Endometrial microvascular endothelial cells (primary cell): Measurements from ENCODE around the gene COX17. TPM values are rescaled to one million over a fixed set of nuclear protein-coding genes. Genes with fewer than 3 reads are reported as not detected.

Experiments
- in situ Hi-C: cut with HindIII; loops from 2 replicates; pipeline ENCODE4 v1.10.0; 2017; ENCODE audit warnings: low sequenced_read_pairs, low pct_unique_long_range_greater_than_20kb; ENCODE audit errors: inconsistent ontology term
- total RNA-seq: library from RNA; depleted of rRNA; stranded (reverse); fragments of >200 nt; gene quantifications from one replicate; pipeline ENCODE4 v1.2.3, GENCODE V29; 2015; ENCODE audit errors: inconsistent ontology term

COX17 gene
- total RNA-seq, 1 donor from 2014 or later, result 9.8 TPM

DNA sequence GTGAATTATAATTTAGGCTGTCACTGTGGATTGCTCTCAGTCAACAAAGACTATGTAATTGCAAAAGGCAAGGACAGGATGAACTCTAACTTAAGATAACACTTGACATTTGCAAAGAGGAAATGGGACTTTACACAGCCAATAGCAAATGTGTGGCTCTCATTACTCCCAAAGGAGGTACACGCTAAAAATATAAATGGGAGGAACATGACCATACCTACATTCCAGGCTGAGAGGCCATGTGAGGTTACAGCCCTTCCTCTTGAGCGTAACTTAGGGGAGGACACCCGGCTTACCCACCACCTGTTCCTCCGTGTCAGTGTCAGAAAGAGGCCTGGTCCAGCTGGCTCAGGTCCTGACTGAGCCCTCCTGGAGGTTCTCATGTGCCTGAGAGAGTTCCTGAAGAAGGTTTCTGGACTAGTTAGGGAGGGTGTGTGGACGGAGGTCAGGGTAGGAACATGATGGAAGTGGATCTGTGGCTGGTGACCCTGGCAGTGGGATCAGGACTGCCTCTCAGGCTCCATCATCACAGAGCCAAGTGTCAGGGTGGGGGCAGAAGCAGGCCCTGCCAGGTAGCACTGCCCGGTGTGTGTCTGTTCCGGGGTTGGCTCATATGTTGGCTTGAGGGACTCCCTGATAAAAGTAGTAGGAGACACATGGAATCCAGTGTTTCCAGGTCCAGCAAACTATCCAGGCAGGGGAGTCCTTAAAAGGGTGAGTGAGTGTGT, 24.7 kb downstream of the COX17 start:
- in situ Hi-C loops, result no loop called here

DNA sequence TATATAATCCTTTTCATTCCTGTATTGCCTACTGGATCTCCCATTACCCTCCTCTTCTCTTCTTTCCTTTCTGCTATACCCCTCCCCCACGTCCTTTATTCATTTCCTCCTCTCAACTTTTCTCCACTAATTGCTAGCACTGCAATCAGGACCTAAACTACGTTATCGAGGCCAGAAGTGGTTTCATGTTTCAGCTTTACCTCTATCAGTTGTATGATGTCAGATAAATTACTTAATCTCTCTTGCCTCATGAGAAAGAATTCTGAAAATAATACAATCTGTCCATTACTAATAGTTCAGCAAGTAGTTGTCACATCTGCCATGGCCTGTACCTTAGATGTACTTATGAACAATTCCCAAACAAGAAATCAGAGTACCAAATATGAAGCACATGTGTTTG, 27.4 kb downstream of the COX17 start:
- in situ Hi-C loops, result no loop called here

DNA sequence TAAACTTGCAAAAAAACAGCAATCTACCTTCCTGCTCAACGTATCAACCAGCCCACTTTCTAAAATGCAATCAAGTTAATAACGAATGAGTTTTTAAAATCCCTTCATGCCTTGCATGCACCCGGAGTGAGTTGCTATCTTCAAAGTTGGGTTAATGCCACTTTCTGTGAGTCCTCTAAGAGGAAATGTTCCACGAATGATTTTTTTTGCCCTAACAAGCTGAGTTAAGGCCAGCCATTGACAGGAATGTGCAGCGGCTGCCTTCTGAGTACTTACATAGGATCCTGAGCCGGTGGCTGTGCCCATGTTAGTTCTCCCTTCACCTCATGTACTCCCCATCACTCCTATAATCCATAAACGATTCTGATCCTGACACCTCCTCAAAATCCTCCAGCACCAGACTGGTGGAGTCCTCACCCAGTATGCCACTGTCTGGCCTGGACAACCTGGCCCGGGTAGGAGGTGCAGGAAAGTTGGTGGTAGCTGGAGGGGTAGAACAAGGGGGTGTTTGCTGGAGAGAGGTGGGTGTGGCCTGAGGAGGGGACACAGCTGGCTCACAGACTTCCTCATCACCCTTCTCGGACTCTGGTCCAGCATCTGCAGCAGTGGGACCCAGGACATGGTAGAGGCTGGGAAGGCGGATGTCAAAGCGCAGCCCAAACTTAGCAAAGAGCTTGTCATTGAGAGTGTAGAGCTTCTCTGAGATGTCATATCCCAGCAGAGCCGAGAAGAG, 29.2 kb downstream of the COX17 start:
- in situ Hi-C loops, result no loop called here

DNA sequence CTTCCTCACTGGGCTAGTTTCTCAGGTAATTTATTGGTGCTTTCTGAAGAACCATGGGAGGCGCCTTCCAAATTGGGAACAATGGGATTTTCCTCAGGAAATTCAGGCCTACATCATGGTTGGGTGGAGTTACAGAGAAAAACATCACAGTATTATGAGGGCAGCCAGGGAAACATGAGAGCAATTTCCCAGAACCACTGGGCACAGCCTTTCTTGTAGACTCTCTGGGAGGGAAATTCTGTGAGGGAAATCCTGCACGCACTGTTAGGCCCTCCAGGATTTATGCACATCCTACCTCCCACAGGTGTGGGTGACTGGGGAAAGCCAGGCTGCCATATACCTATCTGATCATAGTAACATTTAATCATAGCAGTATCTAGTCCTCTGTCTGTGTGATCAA, 30.0 kb downstream of the COX17 start:
- in situ Hi-C loops, result no loop called here

DNA sequence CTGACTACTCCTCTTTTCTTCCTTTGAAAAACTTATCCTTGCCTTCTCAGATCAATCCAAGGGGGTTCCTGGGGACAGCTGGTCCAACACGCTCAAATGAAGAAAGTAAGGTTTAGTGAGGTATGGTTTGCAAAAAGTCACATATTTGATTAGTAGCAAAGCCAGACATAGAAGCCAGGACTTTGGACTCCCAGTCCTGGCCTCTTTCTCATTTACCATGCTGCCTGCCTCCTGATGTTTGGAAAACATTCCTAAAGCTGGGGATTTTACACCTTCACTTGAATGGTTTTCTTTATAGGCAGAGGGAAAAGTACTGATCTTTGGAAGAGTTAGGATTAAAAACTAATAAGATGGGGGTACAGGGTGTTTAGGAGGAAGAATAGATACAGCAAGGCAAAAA, 31.4 kb downstream of the COX17 start:
- in situ Hi-C loops, result no loop called here

DNA sequence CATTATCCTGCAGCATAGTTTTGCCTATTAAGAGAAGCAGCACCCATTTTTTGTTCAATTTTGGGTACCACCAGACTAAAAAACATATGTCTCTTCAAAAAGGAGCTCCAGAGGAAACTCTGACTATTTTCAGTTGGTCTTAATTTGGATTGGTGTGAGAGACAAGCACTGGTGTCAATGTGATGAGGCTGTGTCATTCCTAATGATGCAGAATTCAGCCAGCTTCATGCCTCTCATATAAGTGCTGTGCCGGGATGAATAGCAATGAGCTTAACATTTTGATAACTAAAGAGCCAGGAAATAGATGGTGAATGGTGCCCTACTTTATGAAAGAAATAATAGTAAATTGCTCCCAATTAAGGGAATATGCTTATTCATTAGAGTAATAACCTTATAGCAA, 32.7 kb downstream of the COX17 start:
- in situ Hi-C loops, result no loop called here

DNA sequence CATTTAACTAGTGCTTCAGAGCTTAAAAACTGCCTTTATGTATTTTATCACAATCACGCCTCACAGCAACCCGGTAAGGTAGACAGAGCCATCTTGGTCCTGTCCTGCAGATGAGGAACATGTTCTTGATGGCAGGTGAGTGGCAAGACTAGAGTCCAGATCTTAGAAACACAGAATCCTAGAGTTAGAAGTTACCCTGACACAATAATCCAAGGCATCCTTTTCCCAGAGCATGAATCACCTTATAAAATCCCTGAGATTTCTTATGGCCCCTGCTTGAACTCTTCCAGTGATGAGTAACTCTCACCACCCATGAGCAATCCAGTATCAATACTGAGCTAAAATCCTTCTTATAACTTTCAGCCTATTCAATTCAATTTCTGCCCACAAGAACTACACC, 33.7 kb downstream of the COX17 start:
- in situ Hi-C loops, result no loop called here

DNA sequence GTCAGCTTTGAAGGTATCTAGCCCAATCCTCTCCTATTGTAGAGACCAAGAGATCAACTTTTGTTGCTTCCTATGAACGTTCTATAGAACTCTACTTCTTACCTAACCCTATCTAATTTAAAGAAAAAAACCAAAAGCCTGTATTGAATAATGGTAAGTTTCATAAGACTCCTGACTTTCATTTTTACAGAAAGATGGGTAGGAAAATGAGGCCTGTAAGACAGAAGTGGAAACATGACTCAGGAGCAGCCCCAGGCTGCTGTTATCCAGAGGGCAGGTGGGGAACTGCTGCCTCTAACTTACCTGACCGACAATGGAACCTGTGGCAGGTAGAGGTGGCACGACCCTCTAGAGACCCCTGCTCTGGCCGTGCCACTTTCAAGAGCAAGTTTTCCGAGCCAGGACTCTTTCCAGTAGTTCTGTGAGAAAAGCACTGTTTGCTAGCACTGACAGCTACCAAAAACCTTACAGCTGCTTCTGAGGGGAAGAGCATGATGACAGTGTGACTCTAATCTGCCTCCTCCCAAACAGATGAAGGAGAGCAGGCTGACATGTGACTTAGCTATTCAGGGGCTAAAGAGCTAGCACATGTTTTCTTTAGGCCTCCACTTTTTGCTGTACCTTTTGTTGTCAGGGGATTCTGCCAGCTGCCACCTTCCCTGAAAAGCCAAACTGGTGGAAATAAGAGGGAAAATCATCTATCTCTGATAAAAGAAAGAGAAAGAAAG, 34.3 kb downstream of the COX17 start:
- in situ Hi-C loops, result no loop called here

DNA sequence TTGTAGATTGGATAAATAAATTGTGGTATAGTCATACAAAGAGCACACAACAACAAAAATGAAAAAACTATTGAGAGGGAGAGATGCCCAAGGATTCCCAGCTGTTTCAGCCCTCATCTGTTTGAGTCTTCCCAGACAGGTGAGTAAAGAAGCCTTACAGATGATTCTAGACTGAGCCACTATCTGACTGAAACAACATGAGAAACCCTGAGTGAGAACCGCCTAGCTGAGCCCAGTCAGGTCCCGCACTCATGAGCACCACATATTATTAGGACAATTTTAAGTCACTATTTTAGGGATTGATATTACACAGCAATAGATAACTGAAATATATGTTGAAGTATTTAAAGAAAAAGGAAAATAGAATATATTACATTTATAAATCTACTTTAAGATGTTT, 35.8 kb downstream of the COX17 start:
- in situ Hi-C loops, result no loop called here

DNA sequence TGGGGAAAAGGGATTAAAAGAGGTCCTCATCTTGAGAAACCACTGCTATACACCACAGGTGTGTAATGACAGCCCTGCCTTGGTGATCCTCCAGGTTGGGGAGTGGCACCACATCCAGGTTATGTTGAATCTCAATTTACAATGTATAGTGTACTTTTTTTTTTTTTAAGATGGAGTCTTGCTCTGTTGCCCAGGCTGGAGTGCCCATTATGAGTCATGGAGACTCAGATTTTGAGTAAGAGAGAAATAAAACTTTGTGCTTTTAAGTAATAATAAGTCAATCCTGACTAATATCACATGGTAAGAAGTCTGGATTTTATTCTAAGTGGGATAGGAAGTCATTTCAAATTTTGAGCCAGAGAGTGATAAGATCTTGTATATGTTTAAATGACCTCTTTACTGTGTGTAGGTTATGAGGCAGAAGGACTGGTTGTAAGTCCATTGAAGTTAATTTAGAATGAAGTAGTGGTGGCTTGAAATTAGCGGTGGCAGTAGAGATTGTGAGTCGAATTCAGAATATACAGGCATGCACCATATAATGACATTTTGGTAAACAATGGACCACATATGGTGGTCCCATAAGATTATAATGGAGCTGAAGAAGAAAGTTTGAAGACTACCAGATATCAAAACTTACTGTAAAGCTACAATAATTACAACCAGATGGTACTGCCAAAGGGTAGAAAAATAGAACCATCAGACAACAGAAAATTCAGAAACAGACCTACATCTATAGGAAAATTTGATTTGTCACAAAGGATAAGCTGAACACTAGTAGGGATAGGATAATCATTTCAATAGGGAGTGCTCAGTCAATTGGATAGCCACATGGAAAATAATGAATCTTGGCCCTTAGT, 37.5 kb downstream of the COX17 start:
- in situ Hi-C loops, result no loop called here

DNA sequence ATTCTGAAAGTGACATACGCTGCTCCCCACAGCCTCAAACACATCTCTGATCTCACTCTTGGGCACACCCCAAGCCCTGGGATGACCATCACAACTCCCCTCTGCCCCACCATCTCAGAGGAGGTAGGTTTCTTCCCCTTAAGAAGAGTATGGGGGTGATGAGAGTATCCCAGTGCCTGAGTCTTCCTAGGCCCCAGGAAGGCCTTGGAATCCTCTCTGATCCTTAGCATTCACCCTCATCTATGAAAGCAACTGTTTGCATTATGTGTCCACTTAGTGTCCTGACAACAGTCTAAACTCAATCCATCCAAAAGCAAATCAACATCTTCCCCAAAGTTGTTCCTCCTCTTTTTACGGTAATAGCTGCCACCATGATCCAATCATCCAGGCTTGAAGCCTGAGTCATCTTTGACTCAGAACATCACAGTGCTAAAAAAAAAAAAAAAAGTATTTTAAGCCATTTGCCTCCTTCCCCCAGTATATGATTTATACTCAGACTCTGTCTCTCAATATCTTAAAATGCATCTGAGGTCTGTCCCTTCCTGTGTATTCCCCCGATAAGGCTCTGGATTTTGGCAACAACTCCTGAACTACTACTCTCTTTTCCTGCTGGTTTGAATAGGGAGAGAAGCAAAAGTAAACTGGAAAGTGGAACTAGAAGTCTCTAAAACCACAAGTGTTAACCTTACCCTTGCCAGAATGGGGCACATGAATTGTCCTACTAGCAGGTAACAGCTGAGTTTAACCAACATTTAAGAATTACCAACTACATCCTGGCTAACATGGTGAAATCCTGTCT, 39.3 kb downstream of the COX17 start:
- in situ Hi-C loops, result no loop called here

DNA sequence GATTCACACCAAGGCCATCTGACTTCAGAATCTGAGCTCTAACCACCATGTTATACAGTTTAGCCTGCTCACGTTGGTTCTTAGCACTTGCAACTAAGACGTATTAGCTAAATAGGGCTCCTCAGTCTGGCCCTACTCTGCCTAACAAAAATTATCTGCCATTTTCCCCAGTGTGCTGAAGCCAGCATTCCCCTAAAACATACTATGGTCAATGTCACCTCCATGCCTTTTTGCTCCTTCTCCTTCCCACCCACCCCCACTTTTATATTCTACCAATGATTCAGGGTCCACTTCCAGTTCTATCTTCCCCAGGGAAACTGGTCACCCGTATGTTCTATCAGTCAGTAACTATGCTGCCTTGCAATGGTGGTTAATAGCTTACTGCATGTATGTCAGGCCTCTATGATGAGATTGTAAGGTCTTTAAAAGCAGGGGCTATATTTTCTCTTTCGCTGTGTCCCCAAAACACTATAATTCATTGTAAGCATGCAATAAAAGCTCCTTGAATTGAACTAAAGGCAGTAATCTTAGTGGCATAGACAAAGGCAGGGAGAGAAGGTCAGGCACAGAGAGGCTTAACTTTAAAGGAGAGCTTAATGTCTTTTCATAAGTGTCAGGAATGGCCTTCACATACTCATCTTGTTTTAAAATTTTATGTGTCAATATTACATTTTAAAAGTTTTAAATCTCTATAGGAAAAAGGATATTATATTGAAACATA, 40.2 kb downstream of the COX17 start:
- in situ Hi-C loops, result no loop called here

DNA sequence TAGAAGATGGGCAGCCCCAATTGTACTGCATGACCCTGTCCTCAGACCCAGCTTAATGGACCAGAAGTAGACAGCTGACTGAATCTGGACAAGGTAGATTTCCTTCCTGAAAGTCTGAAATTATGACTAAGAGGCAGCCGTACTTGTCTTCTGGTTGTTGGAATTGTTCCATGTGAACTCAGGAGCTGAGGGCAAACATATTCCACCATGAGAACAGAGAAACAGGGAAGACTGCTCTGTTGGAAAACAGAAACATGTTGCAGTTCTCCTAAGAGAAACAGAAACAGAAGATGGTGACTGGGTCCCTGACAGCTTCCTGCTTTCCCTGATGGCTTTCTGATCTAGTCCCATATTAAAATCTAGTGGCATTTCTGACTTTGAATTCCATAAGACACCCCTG, 41.0 kb downstream of the COX17 start:
- in situ Hi-C loops, result no loop called here

DNA sequence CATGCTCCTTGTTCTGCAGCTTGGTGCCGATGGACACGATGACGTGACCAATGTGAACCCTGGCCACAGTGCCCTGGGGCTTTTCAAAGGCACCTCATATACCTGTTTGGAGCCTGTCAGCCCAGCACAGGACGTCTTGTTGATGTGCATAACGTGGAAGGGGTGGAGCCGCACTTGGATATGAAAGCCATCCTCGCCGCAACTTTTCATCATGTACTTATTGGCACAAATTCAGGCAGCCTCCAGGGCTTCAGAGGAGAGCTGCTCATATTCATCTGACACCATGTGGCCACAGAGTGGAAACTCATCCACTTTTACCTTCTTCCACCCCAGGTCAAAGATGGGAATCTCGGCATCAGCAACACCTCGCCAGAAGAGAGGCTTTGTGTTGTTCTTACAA, 41.5 kb downstream of the COX17 start:
- in situ Hi-C loops, result no loop called here

DNA sequence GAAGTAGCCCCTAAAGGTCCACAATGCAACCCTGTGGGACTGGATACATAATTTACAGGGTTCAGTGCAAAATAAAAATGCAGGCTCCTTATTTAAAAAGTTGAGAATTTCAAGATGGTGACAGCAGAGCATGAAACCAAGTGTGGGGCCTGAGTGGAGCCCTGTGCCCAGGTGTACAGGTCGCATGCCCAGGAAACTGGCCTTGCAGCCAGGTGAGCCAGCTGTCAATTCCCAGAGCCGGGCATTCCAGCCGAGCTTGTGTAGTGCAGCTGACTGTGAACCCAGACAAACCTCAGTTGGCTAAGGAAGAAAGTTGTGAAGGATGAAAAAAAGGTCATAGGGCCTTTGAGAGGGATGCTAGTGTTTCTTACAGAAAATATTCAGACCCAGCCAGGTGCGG, 44.4 kb downstream of the COX17 start:
- in situ Hi-C loops, result no loop called here

DNA sequence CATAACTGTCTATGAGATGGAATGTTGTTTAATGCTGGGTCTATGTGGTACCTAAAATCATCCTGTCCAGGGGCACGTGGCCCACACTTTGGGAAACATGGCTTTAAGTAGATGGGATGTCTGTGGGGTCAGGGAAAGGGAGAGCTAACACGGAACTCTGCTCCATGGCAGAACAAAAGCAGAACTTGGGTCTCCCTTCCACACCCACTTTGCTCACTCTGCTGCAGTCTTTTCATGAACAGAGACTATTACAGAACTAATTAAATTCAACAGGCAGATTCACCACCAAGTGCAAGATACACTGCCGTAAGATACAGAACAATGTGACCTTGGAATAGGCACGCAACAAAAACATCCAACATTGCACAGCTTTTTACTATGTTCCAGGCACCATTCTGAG, 45.0 kb downstream of the COX17 start:
- in situ Hi-C loops, result no loop called here

DNA sequence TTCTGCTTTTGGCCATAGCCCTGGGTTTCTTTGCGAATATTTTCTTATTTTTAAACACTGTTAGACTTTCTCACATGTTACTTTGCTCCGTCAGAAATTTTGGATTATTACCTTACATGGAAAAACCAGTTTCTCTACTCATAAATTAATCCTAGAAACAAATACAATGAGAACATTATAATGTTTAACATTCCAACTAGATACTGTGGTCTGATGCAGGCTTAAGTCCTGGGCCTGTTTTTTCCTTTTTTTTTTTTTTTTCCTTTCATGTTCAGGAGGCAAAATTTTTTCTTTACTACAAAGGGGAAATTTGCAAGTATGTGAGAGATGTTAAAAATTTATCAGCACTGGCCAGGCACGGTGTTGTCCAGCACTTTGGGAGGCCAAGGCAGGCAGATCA, 45.7 kb downstream of the COX17 start:
- in situ Hi-C loops, result no loop called here

DNA sequence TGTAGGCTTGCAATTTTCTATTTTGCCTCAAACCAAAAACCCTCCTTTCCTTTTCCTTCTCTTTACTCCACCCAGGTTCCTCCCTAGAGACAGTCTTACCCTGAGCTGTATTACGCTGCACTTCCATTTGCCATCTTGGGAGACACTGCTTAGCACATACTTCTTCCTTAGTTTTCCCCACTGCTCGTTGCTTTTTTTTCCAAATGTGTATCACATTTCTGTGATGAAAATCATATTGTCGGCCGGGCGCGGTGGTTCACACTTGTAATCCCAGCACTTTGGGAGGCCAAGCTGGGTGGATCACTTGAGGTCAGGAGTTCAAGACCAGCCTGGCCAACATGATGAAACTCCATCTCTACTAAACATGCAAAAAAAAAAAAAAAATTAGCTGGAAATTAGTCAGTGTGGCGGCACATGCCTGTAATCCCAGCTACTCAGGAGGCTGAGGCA, 46.3 kb downstream of the COX17 start:
- in situ Hi-C loops, result no loop called here
